Measurements from ENCODE around the gene GNPTAB.

DNA sequence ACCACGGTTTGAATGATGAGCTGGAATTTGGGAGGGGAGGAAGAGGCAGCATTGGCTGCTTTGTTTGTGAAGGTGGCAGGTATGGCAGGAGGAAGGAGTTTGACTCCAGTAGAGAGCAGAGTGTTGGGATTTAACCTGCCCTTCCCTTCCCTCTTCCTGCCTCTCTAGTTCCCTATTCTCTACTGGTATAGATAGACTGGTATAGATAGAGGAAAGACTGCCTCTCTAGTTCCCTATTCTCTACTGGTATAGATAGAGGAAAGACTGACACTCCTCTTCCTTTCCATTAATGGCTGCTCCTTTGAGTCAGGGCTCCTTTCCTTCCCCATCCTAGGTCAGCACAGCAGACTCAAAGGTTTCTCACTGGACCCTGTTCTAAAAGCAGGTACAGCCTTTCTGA, 83.1 kb downstream of the GNPTAB start:
- no peak for TF ChIP-seq EZH2 (IDR thresholded peaks at IDR 0.05; ENCODE audit: low read length, unreplicated experiment)
- TF ChIP-seq CTCF (conservative IDR thresholded peaks at IDR 0.05; ENCODE audit: low read depth, low read length) = no peak
- no peak for TF ChIP-seq EZH2phosphoT487 (IDR thresholded peaks at IDR 0.05; ENCODE audit: borderline replicate concordance, low read length)

Measured in PC-3 (cell line).